Esophagus squamous epithelium (tissue), 4 donors: Measurements from ENCODE around the gene C8G.

ENCODE experiments used
- CTCF ChIP-seq, 6 experiments: fragments of 450-650 bp in 4 of 6; fragments of 200-600 bp in 2 of 6; sonication (generic) in 2 of 6; IDR thresholded peaks; one replicate each; pipeline ENCODE4 v1.5.1; 2016 to 2019; ENCODE audit warnings: antibody characterized with exemption in 6 of 6, mild to moderate bottlenecking in 4 of 6, moderate library complexity in 4 of 6
- POLR2A ChIP-seq, 4 donors: fragments of 450-650 bp; IDR thresholded peaks; one replicate each; pipeline ENCODE4 v1.6.1; 2017; ENCODE audit warnings: antibody characterized with exemption in 4 of 4, mild to moderate bottlenecking in 4 of 4, moderate library complexity in 3 of 4

- TF ChIP-seq CTCF (IDR thresholded peaks at IDR 0.05) (no peak), POLR2A (IDR thresholded peaks at IDR 0.05) (no peak)
These were observed 8.1 kb downstream of the C8G start for GRCh38 chr9:136952876-136953770.
